SHP77 (cell line): ENCODE measurements around the gene TEAD2.
"Not testable (repeated sequence)": the region's sequence is repeated elsewhere in the genome, so short reads cannot be mapped to it uniquely, and the experiment has no call there.

ENCODE experiments used
- DNase-seq, 2 experiments: peaks; one replicate each; lab custom pipeline; 2025; lab: John Stamatoyannopoulos, UW

The TEAD2 gene

DNA sequence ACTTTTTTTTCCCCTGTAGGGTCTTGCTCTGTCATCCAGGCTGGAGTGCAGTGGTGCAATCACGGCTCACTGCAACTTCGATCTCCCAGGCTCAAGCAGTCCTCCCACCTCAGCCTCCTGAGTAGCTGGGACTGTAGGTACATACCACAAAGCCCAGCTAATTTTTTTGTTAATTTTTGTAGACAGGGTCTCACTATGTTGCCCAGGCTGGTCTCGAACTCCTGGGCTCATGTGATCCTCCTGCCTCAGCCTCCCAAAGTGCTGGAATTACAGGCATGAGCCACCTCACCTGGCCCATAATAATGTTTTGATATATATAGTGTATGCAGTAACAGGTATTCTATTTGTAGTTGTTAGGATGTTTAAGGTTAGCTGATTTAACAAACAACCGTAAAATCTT is 31.0 kb downstream of the TEAD2 start:
- DNase-seq: not testable (repeated sequence)

DNA sequence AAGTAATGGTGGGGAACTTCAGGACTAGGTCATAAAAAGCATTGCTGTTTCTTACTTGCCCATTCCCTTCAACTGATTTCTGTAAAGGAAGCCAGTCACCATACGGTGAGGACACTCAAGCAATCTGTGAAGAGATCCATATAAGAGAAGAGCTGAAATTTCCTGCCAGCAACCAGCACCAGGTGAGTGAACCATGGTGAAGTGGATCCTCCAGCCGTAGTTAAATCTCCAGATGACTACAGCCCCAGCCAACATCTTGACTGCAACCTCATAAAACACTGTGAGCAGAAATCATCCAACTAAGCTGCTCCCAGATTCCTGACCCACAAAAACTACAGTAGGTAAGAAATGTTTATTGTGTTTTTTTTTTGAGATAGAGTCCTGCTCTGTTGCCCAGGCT is 33.5 kb downstream of the TEAD2 start:
- no peak for DNase-seq

DNA sequence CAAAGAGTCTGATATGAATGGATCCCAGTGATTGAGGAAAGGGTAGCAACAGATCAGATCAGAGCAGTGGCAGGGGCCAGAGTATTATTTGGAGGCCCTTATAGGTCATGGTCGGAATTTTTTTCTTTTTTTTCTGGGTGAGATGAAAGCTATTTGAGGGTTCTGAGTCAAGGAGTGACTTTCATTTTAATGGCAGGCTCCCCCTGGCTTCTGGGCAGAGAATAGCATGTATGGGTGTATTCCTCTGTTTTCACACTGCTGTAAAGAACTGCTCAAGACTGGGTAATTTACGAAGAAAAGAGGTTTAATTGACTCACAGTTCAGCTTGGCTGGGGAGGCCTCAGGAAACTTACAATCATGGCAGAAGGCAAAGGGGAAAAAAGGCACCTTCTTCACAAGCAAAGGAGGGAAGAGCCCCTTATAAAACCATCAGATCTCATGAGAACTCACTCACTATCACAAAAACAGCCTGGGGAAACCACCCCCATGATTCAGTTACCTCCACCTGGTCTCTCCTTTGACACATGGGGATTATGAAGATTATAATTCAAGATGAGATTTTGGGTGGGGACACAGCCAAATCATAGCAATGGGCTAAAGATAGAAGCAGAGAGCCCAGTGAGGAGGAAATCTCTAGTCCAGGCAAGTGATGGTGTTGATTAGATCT is 34.2 kb downstream of the TEAD2 start:
- no peak for DNase-seq

DNA sequence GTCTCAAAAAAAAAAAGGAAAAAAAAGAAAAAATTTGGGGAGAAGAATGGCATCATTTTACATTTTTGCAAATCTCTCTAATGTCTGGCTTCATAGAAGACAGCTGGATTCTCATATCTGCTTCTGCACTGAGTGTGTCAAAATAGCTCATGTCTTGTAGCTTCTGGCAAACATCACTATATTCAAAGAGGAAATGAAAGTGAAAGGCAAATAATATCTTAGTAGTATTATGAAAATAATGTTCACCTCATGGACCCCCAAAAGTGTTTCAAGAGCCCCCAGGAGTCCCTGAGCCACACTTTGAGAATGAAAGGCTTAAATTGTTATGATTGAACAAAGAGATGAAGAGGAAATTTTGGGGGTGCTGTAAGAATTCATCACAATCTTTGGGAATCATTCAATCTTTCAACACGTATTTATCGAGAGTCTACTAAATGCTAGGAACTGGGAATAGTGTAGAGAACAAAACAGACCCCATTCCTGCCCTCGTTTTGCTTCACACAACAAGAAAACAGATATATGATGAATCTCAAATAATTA is 36.0 kb downstream of the TEAD2 start:
- no peak for DNase-seq

DNA sequence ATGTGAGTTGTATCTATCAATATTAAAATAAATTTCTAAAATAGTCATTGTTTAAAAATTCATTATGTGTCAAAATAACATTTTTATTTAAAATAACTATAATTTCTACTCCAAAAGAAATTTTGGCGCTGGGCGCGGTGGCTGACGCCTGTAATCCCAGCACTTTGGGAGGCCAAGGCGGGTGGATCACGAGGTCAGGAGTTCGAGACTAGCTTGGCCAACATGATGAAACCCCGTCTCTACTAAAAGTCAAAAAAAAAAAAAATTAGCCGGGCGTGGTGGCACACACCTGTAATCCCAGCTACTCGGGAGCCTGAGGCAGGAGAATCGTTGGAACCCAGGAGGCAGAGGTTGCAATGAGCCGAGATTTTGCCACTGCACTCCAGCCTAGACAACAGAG is 36.5 kb downstream of the TEAD2 start:
- DNase-seq: not testable (repeated sequence)

DNA sequence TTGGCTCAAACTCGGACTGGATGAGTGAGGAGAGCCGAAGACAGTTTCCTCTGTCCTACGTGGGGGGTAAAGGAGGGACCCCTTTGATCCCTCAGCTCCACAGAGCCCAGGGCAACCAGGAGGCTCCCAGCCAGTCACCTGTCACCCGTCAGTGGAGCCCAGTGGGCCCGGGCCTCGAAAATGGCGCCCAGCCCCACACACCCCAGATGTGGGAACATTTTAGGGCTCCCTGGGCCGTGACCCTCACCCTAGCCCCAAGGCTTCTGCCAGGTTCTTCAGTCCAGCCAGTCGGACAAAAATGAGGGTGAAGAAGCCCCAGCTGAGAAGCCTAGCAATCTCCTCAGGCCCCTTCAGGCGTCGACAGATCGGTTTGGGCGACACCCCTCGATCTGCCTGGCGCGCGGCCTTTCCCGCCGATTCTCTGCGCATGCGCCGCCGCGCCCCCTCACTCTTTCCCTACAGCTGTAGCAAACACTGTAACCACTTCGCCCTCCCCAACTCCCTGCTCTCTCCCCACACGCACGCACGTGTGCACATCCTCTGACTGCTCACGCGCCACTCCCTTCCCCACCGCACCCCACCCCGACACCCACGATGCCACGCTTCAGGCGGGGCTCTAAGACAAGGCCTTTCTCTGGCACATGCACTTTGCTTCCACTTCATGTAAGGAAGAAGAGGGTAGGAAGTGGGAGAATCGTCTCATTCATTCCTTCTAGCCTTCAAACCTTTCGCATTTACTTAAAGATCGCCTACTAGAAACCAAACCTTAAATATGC is 37.2 kb downstream of the TEAD2 start, which contains the start of gene SLC6A16:
Gene SLC6A16 (minus strand): TSS at position 391 of the 776 bp plus-strand sequence. CDS start 13,844 bp downstream, outside the sequence.
- DNase-seq: no peak

DNA sequence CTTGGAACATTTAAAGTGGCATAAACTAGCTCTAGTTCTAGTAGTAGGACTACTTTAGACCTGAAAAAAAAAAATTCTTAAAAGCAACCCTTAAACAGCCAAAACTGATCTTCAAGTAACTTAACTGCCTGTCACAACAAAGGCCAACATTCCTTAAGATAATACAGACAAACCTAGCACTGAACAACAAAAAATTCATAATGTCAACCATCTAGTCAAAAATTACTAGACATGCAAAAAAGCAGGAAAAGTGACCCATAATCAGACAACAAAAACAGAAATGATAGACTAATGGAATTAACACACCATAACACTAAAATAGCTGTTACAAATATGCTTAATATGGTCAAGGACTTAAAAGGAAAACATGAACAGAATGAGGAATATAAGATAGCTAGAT is 43.9 kb downstream of the TEAD2 start:
- no peak for DNase-seq

DNA sequence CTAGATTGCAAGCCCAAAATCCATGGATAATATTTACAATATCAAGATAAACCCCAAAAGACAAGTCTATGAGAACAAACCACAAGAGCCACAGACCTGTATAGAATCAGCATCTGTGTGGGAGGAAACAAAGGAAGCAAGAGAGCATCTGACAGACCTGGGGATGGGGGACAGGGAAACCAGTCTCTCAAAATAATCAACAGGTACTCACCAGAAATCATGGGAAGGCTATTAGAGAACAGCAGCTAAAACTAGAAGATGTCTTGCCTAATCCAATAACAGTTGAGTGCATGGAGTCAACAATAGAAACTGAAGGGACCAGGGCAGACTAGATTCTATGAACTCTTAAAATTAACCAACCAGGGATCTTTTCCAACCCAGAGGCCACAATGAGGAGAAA is 45.9 kb downstream of the TEAD2 start:
- DNase-seq: no peak

DNA sequence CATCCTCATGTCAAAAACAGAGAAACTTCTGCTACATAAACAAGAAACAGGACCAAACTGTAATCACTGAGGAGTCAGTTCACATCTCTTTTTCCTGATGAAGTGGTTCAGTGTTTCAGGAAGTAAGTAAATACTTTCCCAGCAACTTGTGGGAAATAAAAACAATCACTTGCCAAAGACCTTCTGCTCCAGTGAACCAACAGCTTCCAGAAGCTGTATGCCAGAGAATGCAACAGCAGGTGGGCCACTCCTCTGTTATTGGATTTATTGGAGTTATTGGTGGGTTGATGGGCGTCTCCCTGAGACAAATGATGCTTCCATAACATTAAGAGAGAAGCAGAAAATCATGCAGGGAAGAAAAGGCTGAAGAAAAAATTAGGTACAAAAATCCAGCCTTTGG is 47.1 kb downstream of the TEAD2 start:
- DNase-seq: no peak

DNA sequence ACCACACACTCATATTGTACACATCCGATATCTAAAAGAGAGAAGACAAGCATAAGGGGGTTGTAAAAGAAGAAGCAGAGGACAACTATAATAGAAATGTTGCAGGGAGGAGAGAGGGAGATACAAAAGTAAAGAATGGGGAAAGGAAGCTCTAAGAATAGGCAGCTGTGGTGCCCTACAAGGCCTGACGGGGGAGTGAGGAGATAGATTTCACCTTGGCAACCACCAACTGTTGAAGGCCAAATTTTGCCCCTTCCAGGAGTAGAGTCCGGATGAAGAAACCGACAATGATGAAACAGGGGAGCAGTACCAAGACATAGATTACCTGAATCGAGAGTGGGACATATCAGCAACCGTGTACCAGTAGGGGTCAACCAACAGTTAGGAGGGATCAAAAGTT is 53.1 kb downstream of the TEAD2 start:
- DNase-seq: no peak

DNA sequence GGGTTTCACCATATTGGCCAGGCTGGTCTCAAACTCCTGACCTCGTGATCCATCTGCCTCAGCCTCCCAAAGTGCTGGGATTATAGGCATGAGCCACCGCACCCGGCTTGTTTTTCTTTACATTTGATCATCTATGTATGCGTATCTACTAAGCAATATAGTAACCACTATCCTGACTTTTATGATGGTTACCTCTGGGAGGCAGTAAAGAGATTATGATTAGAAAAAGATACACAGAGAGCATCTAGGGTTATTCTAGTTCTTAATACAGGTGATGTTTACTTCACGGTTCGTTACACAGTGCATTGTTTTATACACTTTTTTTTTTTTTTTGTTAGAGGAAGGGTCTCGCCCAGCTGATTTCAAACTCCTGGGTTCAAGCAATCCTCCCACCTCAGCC is 55.5 kb downstream of the TEAD2 start:
- not testable (repeated sequence) for DNase-seq

DNA sequence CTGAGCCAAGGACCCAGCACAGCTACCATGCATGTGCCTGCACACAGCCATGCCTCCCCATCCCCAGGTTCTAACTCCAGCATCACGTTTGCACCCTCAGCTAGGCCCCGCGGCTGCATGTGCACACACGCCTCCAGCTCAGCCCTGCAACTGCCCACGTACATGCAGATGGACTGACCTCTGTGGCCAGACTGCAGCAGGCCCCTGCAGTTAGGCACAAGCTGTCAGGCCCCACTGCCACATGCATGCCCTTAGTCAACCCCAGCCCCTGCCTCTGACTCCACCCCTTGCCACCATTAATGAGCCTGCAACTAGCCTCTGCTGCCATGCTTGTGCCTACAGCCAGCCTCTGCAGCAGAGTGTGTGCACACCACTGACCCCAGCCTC is 60.4 kb downstream of the TEAD2 start:
- DNase-seq: no peak

DNA sequence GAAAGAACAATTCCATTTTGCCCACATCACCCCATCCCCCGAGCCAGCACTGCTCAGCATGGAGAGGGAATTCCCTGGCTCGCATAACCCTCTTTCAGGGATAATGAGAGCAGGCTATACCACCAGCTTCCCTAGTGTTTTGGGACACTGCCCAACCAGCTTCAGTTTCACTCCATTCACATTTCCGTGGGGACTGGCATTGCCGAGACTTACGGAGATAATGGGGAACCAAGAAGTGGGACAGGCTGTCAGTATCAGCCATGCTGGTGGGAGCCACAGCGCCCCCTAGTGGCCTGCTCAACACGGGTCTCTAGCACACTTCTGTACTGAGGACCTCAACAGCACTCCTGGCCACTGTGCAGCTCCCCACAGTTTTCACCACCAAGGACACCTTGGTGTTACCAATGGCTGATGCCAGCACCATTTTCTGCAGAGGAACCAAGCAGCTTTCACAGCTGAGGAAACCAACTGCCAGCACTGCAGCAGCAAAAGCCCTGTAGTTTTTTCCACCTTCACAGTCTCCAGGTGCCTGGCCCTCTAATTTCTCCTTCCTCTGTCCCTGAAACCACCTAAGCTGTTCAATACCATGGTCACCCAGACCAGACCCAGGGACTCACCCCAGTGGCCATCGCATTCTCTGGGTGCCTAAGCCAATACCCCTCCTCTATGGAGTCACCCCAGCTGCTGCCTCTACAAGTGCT is 60.9 kb downstream of the TEAD2 start:
- DNase-seq: peak; percentile 11 to 49

DNA sequence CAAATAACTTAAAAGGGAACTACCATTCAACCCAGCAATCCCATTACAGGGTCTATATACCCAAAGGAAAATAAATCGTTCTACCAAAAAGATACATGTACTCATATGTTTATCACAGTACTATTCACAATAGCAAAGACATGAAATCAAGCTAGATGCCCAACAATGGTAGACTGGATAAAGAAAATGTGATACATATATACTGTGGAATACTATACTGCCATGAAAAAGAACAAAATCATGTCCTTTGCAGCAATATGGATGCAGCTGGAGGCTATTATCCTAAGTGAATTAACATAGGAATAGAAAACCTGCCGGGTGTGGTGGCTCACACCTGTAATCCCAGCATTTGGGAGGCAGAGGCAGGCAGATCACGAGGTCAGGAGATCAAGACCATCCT is 63.6 kb downstream of the TEAD2 start:
- DNase-seq: not testable (repeated sequence)

DNA sequence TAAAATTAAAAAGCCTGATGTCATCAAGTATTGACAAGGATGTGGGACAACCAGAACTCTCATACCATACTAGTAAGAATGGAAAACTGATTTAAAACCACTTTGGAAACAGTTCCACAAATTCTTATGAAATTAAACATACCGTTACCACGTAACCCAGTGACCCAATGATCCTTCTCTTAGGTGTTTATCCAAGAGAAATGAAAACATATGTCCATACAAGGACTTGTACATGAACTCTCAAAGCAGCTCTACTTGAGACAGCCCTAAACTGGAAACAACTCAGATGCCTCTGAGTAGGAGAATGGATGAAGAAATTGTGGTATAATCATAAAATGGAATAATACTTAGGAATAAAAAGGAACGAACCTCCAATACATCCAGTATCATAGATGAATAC is 64.8 kb downstream of the TEAD2 start:
- no peak for DNase-seq

DNA sequence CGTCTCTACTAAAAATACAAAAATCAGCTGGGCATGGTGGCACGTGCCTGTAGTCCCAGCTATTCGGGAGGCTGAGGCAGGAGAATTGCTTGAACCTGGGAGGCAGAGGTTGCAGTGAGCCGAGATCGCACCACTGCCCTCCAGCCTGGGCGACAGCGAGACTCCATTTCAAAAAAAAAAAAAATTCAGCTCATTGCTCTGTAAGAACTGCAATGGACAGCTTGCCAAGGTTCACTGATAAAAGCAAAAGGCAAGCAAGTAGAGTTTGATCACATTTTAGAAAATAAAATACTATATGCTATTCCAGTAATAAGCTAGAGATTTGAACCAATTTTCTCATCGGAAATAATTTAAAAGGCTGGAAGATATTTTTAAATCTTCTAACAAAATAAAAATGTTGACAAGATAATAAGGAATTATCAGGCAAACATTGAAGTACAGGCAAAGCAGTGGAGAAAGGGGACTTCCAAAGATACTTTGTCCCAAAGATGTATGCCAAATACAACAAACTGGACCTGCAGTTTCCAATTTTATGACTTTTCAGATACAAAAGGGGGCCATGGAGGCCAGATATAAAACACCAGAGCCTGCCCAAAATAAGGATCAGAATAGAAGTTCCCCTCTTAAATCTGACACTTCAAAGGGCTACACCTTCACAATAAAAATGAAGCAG is 66.9 kb downstream of the TEAD2 start:
- no peak for DNase-seq

DNA sequence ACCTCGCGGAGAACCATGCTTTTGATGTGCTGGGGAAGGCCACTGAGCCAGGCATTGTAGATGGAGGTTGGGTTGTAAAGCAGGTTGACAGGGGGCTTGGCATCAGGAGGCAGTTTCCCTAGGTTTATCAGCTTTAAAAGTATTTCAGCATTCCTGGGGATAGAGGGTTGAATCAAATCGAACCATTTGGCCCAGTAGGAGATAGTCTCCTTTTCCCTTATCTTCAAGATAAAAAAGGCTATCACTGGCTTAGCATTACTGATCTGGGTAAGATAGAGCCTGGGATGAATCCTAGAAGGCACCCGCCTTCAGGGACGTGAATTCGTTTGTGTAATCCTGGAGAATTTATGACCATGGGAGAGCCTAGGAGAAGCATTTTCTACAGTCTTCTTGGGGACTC is 67.8 kb downstream of the TEAD2 start:
- DNase-seq: no peak
